Measurements from ENCODE around the gene SLC4A8.

DNA sequence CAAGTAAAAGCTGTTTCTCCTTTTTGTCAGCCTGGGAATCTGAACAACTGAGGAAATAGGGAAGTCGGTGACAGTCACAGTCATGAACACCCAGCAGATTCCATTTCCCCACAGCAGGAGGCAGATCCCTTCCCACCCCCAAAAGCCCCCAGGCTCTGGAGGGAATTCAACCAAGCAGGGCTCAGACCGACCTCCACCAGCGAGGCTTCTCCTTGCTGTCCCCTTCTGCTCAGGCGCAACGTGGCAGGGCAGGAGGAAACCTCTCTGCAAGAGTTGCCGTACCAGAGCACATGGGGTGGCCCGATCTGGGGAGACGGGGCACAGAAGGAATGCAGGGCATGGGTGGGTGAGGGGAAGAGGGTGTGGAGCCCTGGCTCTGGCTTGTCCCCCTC, 33.7 kb upstream of the SLC4A8 start:
- TF ChIP-seq CTCF (conservative IDR thresholded peaks at IDR 0.05; ENCODE audit: low read depth, low read length), result no peak
- TF ChIP-seq EZH2 (IDR thresholded peaks at IDR 0.05; ENCODE audit: low read length, unreplicated experiment), result no peak
